Ishikawa (cell line): ENCODE data around the gene GALR2.

Experiments used
- CEBPB ChIP-seq: IDR thresholded peaks from 2 replicates; pipeline ENCODE4 v1.6.1; 2012
- CREB1 ChIP-seq: IDR thresholded peaks from 2 replicates; pipeline ENCODE4 v1.6.1; 2012; ENCODE audit warnings: low read depth
- EGR1 ChIP-seq: IDR thresholded peaks from 2 replicates; pipeline ENCODE4 v1.6.1; 2012
- EP300 ChIP-seq: IDR thresholded peaks from 2 replicates; pipeline ENCODE4 v1.6.1; 2012; ENCODE audit warnings: borderline replicate concordance
- FOXM1 ChIP-seq: IDR thresholded peaks from 2 replicates; pipeline ENCODE4 v1.6.1; 2012; ENCODE audit warnings: low read depth, borderline replicate concordance
- NFIC ChIP-seq: IDR thresholded peaks from 2 replicates; pipeline ENCODE4 v1.6.1; 2012
- RAD21 ChIP-seq: IDR thresholded peaks from 2 replicates; pipeline ENCODE4 v1.6.1; 2012; ENCODE audit warnings: low read depth
- TAF1 ChIP-seq: IDR thresholded peaks from 2 replicates; pipeline ENCODE4 v1.6.1; 2012; ENCODE audit warnings: low read depth, mild to moderate bottlenecking
- TCF12 ChIP-seq: IDR thresholded peaks from 2 replicates; pipeline ENCODE4 v1.6.1; 2012; ENCODE audit warnings: low read depth
- TEAD4 ChIP-seq: IDR thresholded peaks from 2 replicates; pipeline ENCODE4 v1.6.1; 2012
- YY1 ChIP-seq: IDR thresholded peaks from 2 replicates; pipeline ENCODE4 v1.6.1; 2012; ENCODE audit warnings: low read depth
- ZBTB7A ChIP-seq: IDR thresholded peaks from 2 replicates; pipeline ENCODE4 v1.6.1; 2012; ENCODE audit warnings: low read depth
- TF ChIP-seq, protein P1 (sequence below): IDR thresholded peaks from 2 replicates; pipeline ENCODE4 v1.6.1; 2012; ENCODE audit warnings: low read depth, mild to moderate bottlenecking
- TF ChIP-seq, protein P2 (sequence below): IDR thresholded peaks from 2 replicates; pipeline ENCODE4 v1.6.1; 2012
- TF ChIP-seq, protein P3 (sequence below): IDR thresholded peaks from 2 replicates; pipeline ENCODE4 v1.6.1; 2012

Gene GALR2, protein sequence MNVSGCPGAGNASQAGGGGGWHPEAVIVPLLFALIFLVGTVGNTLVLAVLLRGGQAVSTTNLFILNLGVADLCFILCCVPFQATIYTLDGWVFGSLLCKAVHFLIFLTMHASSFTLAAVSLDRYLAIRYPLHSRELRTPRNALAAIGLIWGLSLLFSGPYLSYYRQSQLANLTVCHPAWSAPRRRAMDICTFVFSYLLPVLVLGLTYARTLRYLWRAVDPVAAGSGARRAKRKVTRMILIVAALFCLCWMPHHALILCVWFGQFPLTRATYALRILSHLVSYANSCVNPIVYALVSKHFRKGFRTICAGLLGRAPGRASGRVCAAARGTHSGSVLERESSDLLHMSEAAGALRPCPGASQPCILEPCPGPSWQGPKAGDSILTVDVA

DNA sequence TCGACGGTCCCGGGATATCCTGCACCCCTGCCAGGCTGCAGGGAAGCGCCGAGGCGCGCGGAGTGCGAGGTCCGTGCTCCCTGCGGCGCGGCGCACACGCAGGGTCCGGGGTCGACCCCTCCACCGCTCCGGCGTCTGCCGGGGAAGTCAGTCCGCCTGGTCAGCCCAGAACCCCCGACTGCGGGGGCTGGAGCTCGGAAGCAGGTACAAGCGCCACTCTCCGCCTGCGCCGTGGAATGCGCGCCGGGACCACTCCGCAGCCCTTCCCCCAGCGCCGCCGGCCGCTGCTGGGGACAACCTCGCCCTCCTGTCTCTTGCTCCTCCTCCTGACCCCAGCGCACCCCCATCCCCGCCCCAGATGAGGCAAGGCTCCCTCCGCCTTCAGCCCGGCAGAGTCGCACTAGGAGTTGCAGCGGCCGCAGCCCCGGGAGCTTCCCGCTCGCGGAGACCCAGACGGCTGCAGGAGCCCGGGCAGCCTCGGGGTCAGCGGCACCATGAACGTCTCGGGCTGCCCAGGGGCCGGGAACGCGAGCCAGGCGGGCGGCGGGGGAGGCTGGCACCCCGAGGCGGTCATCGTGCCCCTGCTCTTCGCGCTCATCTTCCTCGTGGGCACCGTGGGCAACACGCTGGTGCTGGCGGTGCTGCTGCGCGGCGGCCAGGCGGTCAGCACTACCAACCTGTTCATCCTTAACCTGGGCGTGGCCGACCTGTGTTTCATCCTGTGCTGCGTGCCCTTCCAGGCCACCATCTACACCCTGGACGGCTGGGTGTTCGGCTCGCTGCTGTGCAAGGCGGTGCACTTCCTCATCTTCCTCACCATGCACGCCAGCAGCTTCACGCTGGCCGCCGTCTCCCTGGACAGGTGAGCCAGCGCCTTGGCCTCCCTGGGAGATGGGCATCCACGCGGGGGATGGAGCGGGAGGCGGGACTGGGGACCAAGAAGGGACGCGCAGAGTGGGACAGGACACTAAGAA lies at the start of gene GALR2:
GALR2 (plus strand) TSS at position 392 of the 974 bp plus-strand sequence; CDS start at position 495, 103 bp downstream.
- TF ChIP-seq, protein P1, sequence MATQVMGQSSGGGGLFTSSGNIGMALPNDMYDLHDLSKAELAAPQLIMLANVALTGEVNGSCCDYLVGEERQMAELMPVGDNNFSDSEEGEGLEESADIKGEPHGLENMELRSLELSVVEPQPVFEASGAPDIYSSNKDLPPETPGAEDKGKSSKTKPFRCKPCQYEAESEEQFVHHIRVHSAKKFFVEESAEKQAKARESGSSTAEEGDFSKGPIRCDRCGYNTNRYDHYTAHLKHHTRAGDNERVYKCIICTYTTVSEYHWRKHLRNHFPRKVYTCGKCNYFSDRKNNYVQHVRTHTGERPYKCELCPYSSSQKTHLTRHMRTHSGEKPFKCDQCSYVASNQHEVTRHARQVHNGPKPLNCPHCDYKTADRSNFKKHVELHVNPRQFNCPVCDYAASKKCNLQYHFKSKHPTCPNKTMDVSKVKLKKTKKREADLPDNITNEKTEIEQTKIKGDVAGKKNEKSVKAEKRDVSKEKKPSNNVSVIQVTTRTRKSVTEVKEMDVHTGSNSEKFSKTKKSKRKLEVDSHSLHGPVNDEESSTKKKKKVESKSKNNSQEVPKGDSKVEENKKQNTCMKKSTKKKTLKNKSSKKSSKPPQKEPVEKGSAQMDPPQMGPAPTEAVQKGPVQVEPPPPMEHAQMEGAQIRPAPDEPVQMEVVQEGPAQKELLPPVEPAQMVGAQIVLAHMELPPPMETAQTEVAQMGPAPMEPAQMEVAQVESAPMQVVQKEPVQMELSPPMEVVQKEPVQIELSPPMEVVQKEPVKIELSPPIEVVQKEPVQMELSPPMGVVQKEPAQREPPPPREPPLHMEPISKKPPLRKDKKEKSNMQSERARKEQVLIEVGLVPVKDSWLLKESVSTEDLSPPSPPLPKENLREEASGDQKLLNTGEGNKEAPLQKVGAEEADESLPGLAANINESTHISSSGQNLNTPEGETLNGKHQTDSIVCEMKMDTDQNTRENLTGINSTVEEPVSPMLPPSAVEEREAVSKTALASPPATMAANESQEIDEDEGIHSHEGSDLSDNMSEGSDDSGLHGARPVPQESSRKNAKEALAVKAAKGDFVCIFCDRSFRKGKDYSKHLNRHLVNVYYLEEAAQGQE, result no peak
- TF ChIP-seq TAF1 (no peak), YY1 (no peak), RAD21 (no peak), TEAD4 (no peak), EP300 (no peak), ZBTB7A (no peak), NFIC (no peak), FOXM1 (no peak)
- TF ChIP-seq, protein P2, sequence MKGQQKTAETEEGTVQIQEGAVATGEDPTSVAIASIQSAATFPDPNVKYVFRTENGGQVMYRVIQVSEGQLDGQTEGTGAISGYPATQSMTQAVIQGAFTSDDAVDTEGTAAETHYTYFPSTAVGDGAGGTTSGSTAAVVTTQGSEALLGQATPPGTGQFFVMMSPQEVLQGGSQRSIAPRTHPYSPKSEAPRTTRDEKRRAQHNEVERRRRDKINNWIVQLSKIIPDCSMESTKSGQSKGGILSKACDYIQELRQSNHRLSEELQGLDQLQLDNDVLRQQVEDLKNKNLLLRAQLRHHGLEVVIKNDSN, result no peak
- TF ChIP-seq, protein P3, sequence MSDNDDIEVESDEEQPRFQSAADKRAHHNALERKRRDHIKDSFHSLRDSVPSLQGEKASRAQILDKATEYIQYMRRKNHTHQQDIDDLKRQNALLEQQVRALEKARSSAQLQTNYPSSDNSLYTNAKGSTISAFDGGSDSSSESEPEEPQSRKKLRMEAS, result no peak; the same call in 1 of the 2 replicates

DNA sequence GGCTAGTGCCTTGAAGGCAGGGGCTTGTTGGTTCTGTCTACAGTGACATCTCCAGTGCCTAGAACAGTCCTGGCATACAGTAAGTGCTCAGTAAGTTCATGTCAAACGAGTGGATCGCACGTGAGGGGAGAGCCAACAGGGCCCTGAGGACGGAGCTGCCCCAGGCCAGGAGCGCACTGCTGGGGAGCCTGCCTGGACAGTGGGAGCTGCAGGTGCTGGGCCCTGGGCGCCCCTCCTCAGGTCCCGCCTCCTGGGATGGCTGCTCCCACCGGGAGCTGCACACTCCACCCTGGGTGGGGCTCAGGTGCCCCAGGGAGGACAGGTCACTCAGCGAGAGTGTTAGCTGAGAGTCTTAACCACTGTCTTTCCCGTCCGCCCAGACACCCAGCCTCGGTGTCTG lies 49.3 kb upstream of the GALR2 start:
- TF ChIP-seq YY1 (no peak), TCF12 (no peak)

DNA sequence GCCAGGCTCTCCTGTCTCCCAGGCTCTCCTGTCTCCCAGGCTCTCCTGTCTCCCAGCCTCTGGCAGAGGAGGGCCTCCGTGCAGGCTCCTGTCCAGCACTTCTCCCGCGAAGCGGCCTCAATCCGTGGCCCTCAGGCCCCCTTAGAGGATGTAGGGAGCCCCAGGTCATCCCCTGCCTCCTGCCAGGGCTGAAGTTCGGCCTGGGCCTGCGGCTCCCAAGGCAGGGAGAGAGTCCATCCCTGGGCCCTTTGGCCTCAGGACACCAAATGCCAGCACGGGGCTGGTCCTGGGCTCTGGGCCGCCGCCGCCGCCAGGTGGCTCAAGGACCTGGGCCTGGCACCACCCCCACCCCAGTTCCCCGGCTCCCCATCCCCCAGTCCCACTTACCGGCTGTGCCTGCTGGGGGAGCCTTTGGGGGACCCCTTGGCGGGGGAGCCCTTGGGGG lies 47.8 kb upstream of the GALR2 start:
- TF ChIP-seq, protein P3, result no peak
- TF ChIP-seq EP300 (no peak), CEBPB (no peak), FOXM1 (no peak), ZBTB7A (no peak), TCF12 (no peak), YY1 (no peak), TAF1 (no peak), RAD21 (no peak), NFIC (no peak), EGR1 (no peak), TEAD4 (no peak), CREB1 (no peak)
- TF ChIP-seq, protein P1, result no peak
- TF ChIP-seq, protein P2, result no peak

DNA sequence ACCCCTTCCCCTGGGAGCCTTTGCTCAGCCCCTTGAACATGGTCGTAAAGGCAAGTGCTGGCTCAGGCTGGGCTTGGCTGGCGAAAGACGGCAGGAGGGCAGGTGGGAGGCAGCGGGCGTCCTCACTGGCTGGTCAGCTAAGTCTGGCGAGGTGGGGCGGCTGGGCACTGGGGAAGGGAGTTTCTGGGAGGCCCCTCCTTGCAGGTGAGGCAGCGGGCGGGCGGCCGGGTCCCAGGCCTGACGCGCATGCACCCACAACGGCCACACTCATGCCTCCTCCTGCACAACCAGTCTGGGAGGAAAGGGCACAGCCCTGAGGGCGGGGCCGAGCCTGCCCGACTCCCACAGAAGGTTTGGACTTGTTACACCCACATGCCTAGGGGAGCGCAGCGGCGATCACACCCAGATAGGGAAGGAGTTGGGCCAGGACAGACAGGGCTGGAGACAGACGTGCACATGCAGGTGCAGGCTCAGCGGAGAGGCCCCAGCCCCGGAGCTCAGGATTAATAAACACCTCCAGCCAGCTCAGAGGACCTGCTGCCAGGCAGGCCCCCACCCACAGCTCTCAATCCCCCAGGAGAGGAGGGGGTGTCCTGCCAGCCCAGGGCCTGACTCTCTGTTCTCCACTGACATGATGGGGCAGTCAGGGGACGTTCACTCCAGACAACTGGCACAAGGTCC lies 47.3 kb upstream of the GALR2 start, which contains the start of gene EVPL:
EVPL (minus strand) TSS at position 148 of the 681 bp plus-strand sequence; CDS start at position 40, 108 bp downstream.
- TF ChIP-seq EGR1 (no peak), TAF1 (peak; percentile 51; the same call in 1 of the 2 replicates), TCF12 (0 out of 2 replicates have a peak, but pooled peaks have one; percentile 30)
- TF ChIP-seq, protein P3, result peak; percentile 89
